ENCODE data around the gene SSC5D.

The SSC5D gene

DNA sequence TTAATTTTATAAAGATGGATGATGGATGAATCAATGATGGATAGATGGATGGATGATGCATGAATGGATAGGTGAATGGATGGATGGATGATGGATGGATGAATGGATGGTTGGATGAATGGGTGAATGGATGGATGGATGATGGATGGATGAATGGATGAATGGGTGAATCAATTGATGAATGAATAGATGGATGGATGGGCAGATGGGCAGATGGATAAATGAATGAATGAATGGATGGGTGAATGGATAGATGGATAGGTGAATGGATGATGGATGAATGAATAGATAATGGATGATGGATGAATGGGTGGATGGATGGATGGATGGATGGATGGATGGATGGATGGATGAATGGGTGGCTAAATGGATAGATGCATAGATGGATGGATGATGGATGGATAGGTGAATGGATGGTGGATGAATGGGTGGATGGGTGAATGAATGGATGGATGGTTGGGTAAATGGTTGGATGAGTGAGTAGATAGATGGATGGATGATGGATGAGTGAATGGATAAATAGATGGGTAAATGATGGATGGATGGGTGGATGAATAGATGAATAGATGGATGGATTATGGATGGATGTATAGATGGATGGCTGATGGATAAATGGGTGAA, 79.6 kb downstream of the SSC5D start:
- DNase-seq = no peak
